Gastrocnemius medialis (tissue), 4 donors: ENCODE measurements around the gene PPP1R26. TPM values are rescaled to one million over a fixed set of nuclear protein-coding genes. Genes with fewer than 3 reads are reported as not detected.
"Not testable (repeated sequence)": the region's sequence is repeated elsewhere in the genome, so short reads cannot be mapped to it uniquely, and the experiment has no call there.

Experiments used
- ATAC-seq, 2 donors: fragments of 150-250 bp; one replicate each; pipeline ENCODE4 v1.9.1; 2016
- DNase-seq, 2 donors: peaks; one replicate each; pipeline ENCODE4 v3.0.0-alpha.2; 2019
- H3K27ac ChIP-seq, 4 donors: fragments of 200-600 bp; sonication (generic); 1 replicate in 1 of 4; 2 replicates in 3 of 4; pipeline ENCODE4 v1.5.1; 2016 to 2018; ENCODE audit warnings: mild to moderate bottlenecking in 2 of 4, moderate library complexity in 1 of 4
- H3K27me3 ChIP-seq, 3 donors: fragments of 200-600 bp; sonication (generic) in 2 of 3; 1 replicate in 1 of 3; 2 replicates in 2 of 3; pipeline versions ENCODE4 v1.5.1 to v1.6.0; 2016 to 2019; ENCODE audit warnings: mild to moderate bottlenecking in 1 of 3, moderate library complexity in 1 of 3
- H3K36me3 ChIP-seq, 2 donors: fragments of 200-600 bp; sonication (generic) in 1 of 2; one replicate each; pipeline ENCODE4 v1.5.1; 2017 to 2018
- H3K4me1 ChIP-seq, 2 donors: fragments of 200-600 bp; sonication (generic) in 1 of 2; one replicate each; pipeline ENCODE4 v1.5.1; 2016 to 2017; ENCODE audit warnings: mild to moderate bottlenecking in 2 of 2
- H3K4me3 ChIP-seq, 4 donors: fragments of 200-600 bp; sonication (generic) in 3 of 4; 1 replicate in 1 of 4; 2 replicates in 3 of 4; pipeline ENCODE4 v1.5.1; 2016 to 2019; ENCODE audit warnings: mild to moderate bottlenecking in 2 of 4
- H3K9me3 ChIP-seq, 3 donors: fragments of 200-600 bp; sonication (generic) in 2 of 3; 1 replicate in 1 of 3; 2 replicates in 2 of 3; pipeline ENCODE4 v1.5.1; 2016 to 2019
- CTCF ChIP-seq, 5 experiments: fragments of 450-650 bp in 3 of 5; fragments of 200-600 bp in 2 of 5; sonication (generic) in 2 of 5; IDR thresholded peaks in 4 of 5; conservative IDR thresholded peaks in 1 of 5; 1 replicate in 4 of 5; 2 replicates in 1 of 5; pipeline ENCODE4 v1.5.1; 2016 to 2019; ENCODE audit warnings: antibody characterized with exemption in 5 of 5, mild to moderate bottlenecking in 3 of 5, moderate library complexity in 3 of 5
- POLR2A ChIP-seq, 2 donors: fragments of 450-650 bp; IDR thresholded peaks; one replicate each; pipeline ENCODE4 v1.6.1; 2017; ENCODE audit warnings: antibody characterized with exemption in 2 of 2, mild to moderate bottlenecking in 2 of 2, moderate library complexity in 2 of 2
- in situ Hi-C, 4 donors: fragments of 200-750 bp; cut with MboI; loops; one replicate each; pipeline versions ENCODE4 v1.15.0 to v1.8.0; 2017; ENCODE audit warnings: low sequenced_read_pairs in 4 of 4
- intact Hi-C: fragments of 100-400 bp; cut with DNase I; formaldehyde crosslinking; loops from one replicate; pipeline ENCODE4 v1.15.1; 2023; ENCODE audit warnings: low total_unique reads
- total RNA-seq, 4 donors: library from RNA; depleted of rRNA; stranded (reverse); fragments of >200 nt; gene quantifications; one replicate each; pipeline versions ENCODE4 v1.1.0 to v1.2.3, GENCODE V29; 2016

PPP1R26 gene
- total RNA-seq, 4 donors from 2014 or later, result 2.6 to 7.1 (median 5.1) TPM

DNA sequence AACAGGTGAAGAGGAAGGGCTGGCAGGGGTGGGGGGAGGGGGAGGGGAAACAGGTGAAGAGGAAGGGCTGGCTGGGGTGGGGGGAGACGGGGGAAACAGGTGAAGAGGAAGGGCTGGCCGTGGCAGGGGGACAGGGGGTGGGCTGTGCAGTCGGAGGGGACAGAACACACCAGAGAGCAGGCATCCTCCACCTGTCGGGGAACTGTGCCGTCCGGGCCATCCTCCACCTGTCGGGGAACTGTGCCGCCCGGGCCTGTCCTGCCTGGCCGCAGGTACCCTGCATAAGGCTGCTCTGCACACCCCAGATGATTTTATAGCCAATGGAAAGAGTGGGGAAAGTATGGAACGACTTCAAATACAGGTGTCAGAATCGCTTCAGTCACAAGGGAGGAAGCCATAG is 32.5 kb upstream of the PPP1R26 start:
- Histone ChIP-seq H3K9me3 (no peaks in the 10 kb centered on the region), H3K27me3 (peaks cover 10 to 23% (median 10%) of the 10 kb centered on the region in 3 donors), H3K4me3 (no peak overlapping the region), H3K27ac (no peak overlapping the region), H3K4me1 (no peaks in the 10 kb centered on the region), H3K36me3 (no peaks in the 10 kb centered on the region)
- DNase-seq (no peak), ATAC-seq (no peak)
- TF ChIP-seq CTCF (IDR thresholded peaks at IDR 0.05 in 4 of 5, conservative IDR thresholded peaks at IDR 0.05 in 1 of 5) (no peak), POLR2A (IDR thresholded peaks at IDR 0.05) (no peak)
- intact Hi-C loops, result no loop called here
- in situ Hi-C loops, result no loop called here

DNA sequence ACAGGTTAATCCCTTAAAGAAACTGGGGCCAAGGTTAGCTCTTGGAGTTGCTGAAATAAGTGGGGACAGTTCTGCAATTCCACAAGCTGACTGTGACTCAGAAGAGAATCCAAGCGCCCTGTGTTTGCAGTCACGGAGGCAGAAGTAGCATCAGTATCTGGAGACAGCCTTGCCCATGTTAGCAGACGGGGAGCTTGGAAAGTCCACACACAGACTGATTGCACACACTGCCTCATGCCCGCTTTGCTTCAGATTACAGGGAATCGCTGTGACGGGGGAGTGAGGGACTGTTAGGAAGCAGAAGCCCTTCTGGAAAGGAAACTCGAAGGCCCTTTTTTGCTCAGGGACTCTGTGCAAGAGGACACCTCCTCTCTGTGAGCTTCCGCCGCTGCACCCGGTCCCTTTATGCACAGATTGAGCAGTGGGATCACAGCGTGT is 30.9 kb upstream of the PPP1R26 start:
- no peak for ATAC-seq
- Histone ChIP-seq H3K4me1 (no peaks in the 10 kb centered on the region), H3K36me3 (no peaks in the 10 kb centered on the region), H3K27ac (no peak overlapping the region), H3K4me3 (no peak overlapping the region), H3K9me3 (no peaks in the 10 kb centered on the region), H3K27me3 (peaks cover 3 to 12% (median 9%) of the 10 kb centered on the region in 3 donors)
- TF ChIP-seq CTCF (IDR thresholded peaks at IDR 0.05 in 4 of 5, conservative IDR thresholded peaks at IDR 0.05 in 1 of 5) (no peak), POLR2A (IDR thresholded peaks at IDR 0.05) (no peak)
- intact Hi-C loops, result no loop called here
- no peak for DNase-seq
- in situ Hi-C loops, result no loop called here

DNA sequence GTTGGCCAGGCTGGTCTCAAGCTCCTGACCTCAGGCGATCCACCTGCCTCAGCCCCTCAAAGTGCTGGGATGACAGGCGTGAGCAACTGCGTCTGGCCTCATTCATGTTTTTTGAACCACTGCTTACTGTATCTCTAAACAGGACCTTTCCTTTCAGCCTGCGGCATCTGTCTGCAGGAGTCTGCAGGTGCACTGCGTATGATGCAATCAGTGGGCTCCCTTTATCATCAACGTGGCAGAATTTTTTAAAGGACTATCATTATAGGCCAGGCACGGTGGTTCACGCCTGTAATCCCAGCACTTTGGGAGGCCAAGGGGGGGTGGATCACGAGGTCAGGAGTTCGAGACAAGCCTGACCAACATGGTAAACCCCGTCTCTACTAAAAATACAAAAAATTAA is 30.1 kb upstream of the PPP1R26 start:
- H3K36me3 ChIP-seq, intact Hi-C loops, in situ Hi-C loops, H3K4me1 ChIP-seq, DNase-seq, H3K27ac ChIP-seq, ATAC-seq, H3K27me3 ChIP-seq, H3K9me3 ChIP-seq, H3K4me3 ChIP-seq: not testable (repeated sequence)

GRCh38 chr9:135450956-135451355 is 28.6 kb upstream of the PPP1R26 start:
- Histone ChIP-seq H3K4me3 (no peak overlapping the region), H3K27me3 (peaks cover 5 to 11% (median 6%) of the 10 kb centered on the region in 3 donors), H3K27ac (no peak overlapping the region), H3K4me1 (no peaks in the 10 kb centered on the region), H3K9me3 (no peaks in the 10 kb centered on the region), H3K36me3 (no peaks in the 10 kb centered on the region)
- in situ Hi-C loops (no loop called here), intact Hi-C loops (no loop called here)
- TF ChIP-seq CTCF (IDR thresholded peaks at IDR 0.05 in 4 of 5, conservative IDR thresholded peaks at IDR 0.05 in 1 of 5), result no peak
- TF ChIP-seq POLR2A (IDR thresholded peaks at IDR 0.05), result no peak
- DNase-seq, result no peak
- no peak for ATAC-seq

- H3K4me3 ChIP-seq, H3K4me1 ChIP-seq, H3K36me3 ChIP-seq, ATAC-seq, intact Hi-C loops, DNase-seq, H3K27ac ChIP-seq, in situ Hi-C loops, H3K9me3 ChIP-seq: not testable (repeated sequence)
- H3K27me3 ChIP-seq, result peaks cover 6 to 12% (median 9%) of the 10 kb centered on the region in 3 donors
These were observed 27.7 kb upstream of the PPP1R26 start for GRCh38 chr9:135451909-135452308.

- Histone ChIP-seq H3K27me3 (peaks cover 6 to 24% (median 15%) of the 10 kb centered on the region in 3 donors), H3K27ac (no peak overlapping the region), H3K36me3 (no peaks in the 10 kb centered on the region), H3K9me3 (no peaks in the 10 kb centered on the region), H3K4me3 (no peak overlapping the region), H3K4me1 (no peaks in the 10 kb centered on the region)
- in situ Hi-C loops, result no loop called here
- ATAC-seq (no peak), DNase-seq (no peak)
- intact Hi-C loops, result no loop called here
- TF ChIP-seq CTCF (IDR thresholded peaks at IDR 0.05 in 4 of 5, conservative IDR thresholded peaks at IDR 0.05 in 1 of 5), result no peak
- no peak for TF ChIP-seq POLR2A (IDR thresholded peaks at IDR 0.05)
These were observed 24.8 kb upstream of the PPP1R26 start for GRCh38 chr9:135454737-135455136.
